HepG2 (cell line): ENCODE measurements around the gene EIF4G3. TPM values are rescaled to one million over a fixed set of nuclear protein-coding genes. Genes with fewer than 3 reads are reported as not detected.
A peak's percentile ranks its signal among the peaks of the same experiment; 100 is the strongest.

ENCODE experiments used
- DNMT3B ChIP-seq: conservative IDR thresholded peaks from 2 replicates; pipeline ENCODE4 v1.6.1; 2016; ENCODE audit warnings: missing biosample characterization, control low read depth
- RAD21 ChIP-seq: fragments of 450-650 bp; formaldehyde crosslinking; IDR thresholded peaks from 2 replicates; pipeline ENCODE4 v1.5.0; 2020; ENCODE audit warnings: mild to moderate bottlenecking
- STAG1 ChIP-seq: sonication (generic); formaldehyde crosslinking; IDR thresholded peaks from 2 replicates; pipeline ENCODE4 v1.4.0; 2020; ENCODE audit warnings: missing genetic modification reagents
- THRA ChIP-seq: sonication (generic); formaldehyde crosslinking; IDR thresholded peaks from 2 replicates; pipeline ENCODE4 v1.4.0; 2020; ENCODE audit warnings: missing genetic modification reagents, borderline replicate concordance
- TSC22D2 ChIP-seq: sonication (generic); formaldehyde crosslinking; IDR thresholded peaks from 2 replicates; pipeline ENCODE4 v1.5.1; 2020; ENCODE audit warnings: missing genetic modification reagents, mild to moderate bottlenecking, borderline replicate concordance
- ZNF234 ChIP-seq: sonication (generic); formaldehyde crosslinking; conservative IDR thresholded peaks from 2 replicates; pipeline ENCODE4 v1.5.1; 2020; ENCODE audit warnings: mild to moderate bottlenecking, missing genetic modification reagents
- ZNF280B ChIP-seq: sonication (generic); formaldehyde crosslinking; IDR thresholded peaks from 2 replicates; pipeline ENCODE4 v1.5.0; 2020; ENCODE audit warnings: missing genetic modification reagents, mild to moderate bottlenecking, borderline replicate concordance
- ZNF441 ChIP-seq: sonication (generic); formaldehyde crosslinking; IDR thresholded peaks from 2 replicates; pipeline ENCODE4 v1.7.0; 2021; ENCODE audit warnings: missing genetic modification reagents, borderline replicate concordance
- polyA plus RNA-seq, 8 experiments: library from polyadenylated mRNA; depleted of rRNA in 3 of 8; stranded (reverse) in 7 of 8; unstranded in 1 of 8; fragments of >200 nt; fragmentation: Illumina TruSeq in 4 of 8; extraction: Trizol in 4 of 8; gene quantifications; 2 replicates each; pipeline versions ENCODE4 v1.2.1 to v1.2.3, GENCODE V29; 2011 to 2016; ENCODE audit warnings: low read depth in 4 of 8, missing spikeins in 1 of 8, mixed read lengths in 1 of 8; ENCODE audit not compliant: insufficient read depth in 1 of 8
- total RNA-seq, 5 experiments: library from RNA; depleted of rRNA; stranded (reverse); fragments of >200 nt; fragmentation: Illumina TruSeq; extraction: Trizol; gene quantifications; 2 replicates each; pipeline ENCODE4 v1.2.3, GENCODE V29; 2016; ENCODE audit warnings: low read depth in 1 of 5
- TF ChIP-seq, protein P1 (sequence below): sonication (generic); formaldehyde crosslinking; IDR thresholded peaks from 2 replicates; pipeline ENCODE4 v1.4.0; 2020; ENCODE audit warnings: missing genetic modification reagents, borderline replicate concordance
- TF ChIP-seq, protein P2 (sequence below): sonication (generic); formaldehyde crosslinking; IDR thresholded peaks from 2 replicates; pipeline ENCODE4 v1.4.0; 2020; ENCODE audit warnings: missing genetic modification reagents
- TF ChIP-seq, protein P3 (sequence below): sonication (generic); formaldehyde crosslinking; IDR thresholded peaks from 2 replicates; pipeline ENCODE4 v1.5.0; 2020; ENCODE audit warnings: mild to moderate bottlenecking, missing genetic modification reagents, borderline replicate concordance

Gene EIF4G3
- total and polyA plus RNA-seq, 2 of the 13 experiments (the other 11 are each of a cell fraction or from before 2014, with no cell fraction given) = 22.2 to 27.6 TPM

- TF ChIP-seq, protein P1, sequence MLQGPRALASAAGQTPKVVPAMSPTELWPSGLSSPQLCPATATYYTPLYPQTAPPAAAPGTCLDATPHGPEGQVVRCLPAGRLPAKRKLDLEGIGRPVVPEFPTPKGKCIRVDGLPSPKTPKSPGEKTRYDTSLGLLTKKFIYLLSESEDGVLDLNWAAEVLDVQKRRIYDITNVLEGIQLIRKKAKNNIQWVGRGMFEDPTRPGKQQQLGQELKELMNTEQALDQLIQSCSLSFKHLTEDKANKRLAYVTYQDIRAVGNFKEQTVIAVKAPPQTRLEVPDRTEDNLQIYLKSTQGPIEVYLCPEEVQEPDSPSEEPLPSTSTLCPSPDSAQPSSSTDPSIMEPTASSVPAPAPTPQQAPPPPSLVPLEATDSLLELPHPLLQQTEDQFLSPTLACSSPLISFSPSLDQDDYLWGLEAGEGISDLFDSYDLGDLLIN (CRISPR knock-in tag) = no peak
- TF ChIP-seq RAD21 = peak; percentile 50; the same call in 1 of the 2 replicates
- TF ChIP-seq ZNF441 (CRISPR knock-in tag) = no peak; the same call in 1 of the 2 replicates
- TF ChIP-seq ZNF234 (CRISPR knock-in tag) = no peak
- TF ChIP-seq STAG1 (CRISPR knock-in tag) = no peak
- no peak for TF ChIP-seq TSC22D2
- TF ChIP-seq, protein P2, sequence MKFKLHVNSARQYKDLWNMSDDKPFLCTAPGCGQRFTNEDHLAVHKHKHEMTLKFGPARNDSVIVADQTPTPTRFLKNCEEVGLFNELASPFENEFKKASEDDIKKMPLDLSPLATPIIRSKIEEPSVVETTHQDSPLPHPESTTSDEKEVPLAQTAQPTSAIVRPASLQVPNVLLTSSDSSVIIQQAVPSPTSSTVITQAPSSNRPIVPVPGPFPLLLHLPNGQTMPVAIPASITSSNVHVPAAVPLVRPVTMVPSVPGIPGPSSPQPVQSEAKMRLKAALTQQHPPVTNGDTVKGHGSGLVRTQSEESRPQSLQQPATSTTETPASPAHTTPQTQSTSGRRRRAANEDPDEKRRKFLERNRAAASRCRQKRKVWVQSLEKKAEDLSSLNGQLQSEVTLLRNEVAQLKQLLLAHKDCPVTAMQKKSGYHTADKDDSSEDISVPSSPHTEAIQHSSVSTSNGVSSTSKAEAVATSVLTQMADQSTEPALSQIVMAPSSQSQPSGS (CRISPR knock-in tag) = no peak
- TF ChIP-seq DNMT3B (CRISPR knock-in tag) = no peak
- TF ChIP-seq ZNF280B = peak; percentile 26; the same call in 1 of the 2 replicates
- TF ChIP-seq THRA = 0 out of 2 replicates have a peak, but pooled peaks have one; percentile 14
- TF ChIP-seq, protein P3, sequence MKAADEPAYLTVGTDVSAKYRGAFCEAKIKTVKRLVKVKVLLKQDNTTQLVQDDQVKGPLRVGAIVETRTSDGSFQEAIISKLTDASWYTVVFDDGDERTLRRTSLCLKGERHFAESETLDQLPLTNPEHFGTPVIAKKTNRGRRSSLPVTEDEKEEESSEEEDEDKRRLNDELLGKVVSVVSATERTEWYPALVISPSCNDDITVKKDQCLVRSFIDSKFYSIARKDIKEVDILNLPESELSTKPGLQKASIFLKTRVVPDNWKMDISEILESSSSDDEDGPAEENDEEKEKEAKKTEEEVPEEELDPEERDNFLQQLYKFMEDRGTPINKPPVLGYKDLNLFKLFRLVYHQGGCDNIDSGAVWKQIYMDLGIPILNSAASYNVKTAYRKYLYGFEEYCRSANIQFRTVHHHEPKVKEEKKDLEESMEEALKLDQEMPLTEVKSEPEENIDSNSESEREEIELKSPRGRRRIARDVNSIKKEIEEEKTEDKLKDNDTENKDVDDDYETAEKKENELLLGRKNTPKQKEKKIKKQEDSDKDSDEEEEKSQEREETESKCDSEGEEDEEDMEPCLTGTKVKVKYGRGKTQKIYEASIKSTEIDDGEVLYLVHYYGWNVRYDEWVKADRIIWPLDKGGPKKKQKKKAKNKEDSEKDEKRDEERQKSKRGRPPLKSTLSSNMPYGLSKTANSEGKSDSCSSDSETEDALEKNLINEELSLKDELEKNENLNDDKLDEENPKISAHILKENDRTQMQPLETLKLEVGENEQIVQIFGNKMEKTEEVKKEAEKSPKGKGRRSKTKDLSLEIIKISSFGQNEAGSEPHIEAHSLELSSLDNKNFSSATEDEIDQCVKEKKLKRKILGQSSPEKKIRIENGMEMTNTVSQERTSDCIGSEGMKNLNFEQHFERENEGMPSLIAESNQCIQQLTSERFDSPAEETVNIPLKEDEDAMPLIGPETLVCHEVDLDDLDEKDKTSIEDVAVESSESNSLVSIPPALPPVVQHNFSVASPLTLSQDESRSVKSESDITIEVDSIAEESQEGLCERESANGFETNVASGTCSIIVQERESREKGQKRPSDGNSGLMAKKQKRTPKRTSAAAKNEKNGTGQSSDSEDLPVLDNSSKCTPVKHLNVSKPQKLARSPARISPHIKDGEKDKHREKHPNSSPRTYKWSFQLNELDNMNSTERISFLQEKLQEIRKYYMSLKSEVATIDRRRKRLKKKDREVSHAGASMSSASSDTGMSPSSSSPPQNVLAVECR (CRISPR knock-in tag) = peak; percentile 62; the same call in 1 of the 2 replicates
Observed at GRCh38 chr1:21176586-21177555, at the start of gene EIF4G3 (continued).
